Vagina (tissue), 2 donors: Measurements from ENCODE around the gene TRAF6. TPM values are rescaled to one million over a fixed set of nuclear protein-coding genes. Genes with fewer than 3 reads are reported as not detected.

ENCODE experiments used
- DNase-seq, 2 donors: peaks; one replicate each; pipeline ENCODE4 v3.0.0-alpha.2; 2017; ENCODE audit errors: extremely low spot score in 2 of 2
- H3K27ac ChIP-seq: fragments of 200-600 bp; sonication (generic); one replicate; pipeline ENCODE4 v1.5.1; 2019
- H3K27me3 ChIP-seq: fragments of 200-600 bp; sonication (generic); one replicate; pipeline ENCODE4 v1.5.1; 2019
- H3K36me3 ChIP-seq, 2 donors: fragments of 200-600 bp; sonication (generic); one replicate each; pipeline ENCODE4 v1.5.1; 2017 to 2019
- H3K4me1 ChIP-seq: fragments of 200-600 bp; sonication (generic); one replicate; pipeline ENCODE4 v1.5.1; 2019
- H3K4me3 ChIP-seq, 2 donors: fragments of 200-600 bp; sonication (generic); 1 replicate in 1 of 2; 2 replicates in 1 of 2; pipeline ENCODE4 v1.5.1; 2016 to 2019
- H3K9me3 ChIP-seq: fragments of 200-600 bp; sonication (generic); one replicate; pipeline ENCODE4 v1.5.1; 2019
- POLR2A ChIP-seq, 2 donors: fragments of 450-650 bp; IDR thresholded peaks; one replicate each; pipeline ENCODE4 v1.6.1; 2017; ENCODE audit warnings: antibody characterized with exemption in 2 of 2, mild to moderate bottlenecking in 2 of 2, moderate library complexity in 2 of 2
- POLR2AphosphoS5 ChIP-seq, 2 donors: sonication (generic); formaldehyde crosslinking; IDR thresholded peaks; one replicate each; pipeline ENCODE4 v1.9.0; 2017; ENCODE audit warnings: antibody characterized with exemption in 2 of 2, mild to moderate bottlenecking in 2 of 2, low read depth in 1 of 2; ENCODE audit not compliant: insufficient read depth in 1 of 2
- intact Hi-C: fragments of 100-400 bp; cut with DNase I; formaldehyde crosslinking; loops from one replicate; pipeline ENCODE4 v1.15.1; 2023
- total RNA-seq: library from RNA; depleted of rRNA; stranded (reverse); fragments of >200 nt; gene quantifications from one replicate; pipeline ENCODE4 v1.2.3, GENCODE V29; 2016
- TF ChIP-seq, protein P1 (sequence below), 3 experiments: fragments of 450-650 bp in 2 of 3; fragments of 200-600 bp in 1 of 3; sonication (generic) in 1 of 3; IDR thresholded peaks; one replicate each; pipeline ENCODE4 v1.5.1; 2017 to 2019; ENCODE audit warnings: antibody characterized with exemption in 3 of 3, mild to moderate bottlenecking in 2 of 3, moderate library complexity in 2 of 3

The TRAF6 gene
- total RNA-seq, 1 donor from 2014 or later, result 10.6 TPM

DNA sequence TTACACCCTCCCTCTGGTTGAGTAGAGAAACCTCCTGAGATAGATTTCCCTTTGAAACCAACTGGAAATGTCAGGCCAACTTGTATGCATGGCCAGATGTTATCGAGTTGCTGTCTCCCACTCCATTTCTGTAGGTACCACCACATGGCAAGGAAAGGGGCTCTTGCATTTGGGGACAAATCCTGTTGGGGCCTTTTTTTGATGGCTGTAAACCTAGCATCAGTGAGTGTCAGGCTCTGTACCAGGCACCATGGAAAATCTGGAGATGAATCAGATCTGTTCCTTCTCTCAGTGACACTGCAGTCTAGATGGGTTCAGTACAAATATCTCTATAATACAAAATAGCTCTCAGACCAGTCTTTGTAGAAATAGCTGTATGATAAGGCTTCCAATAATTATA lies 58.4 kb downstream of the TRAF6 start:
- Histone ChIP-seq H3K27me3 (no peaks in the 10 kb centered on the region), H3K36me3 (no peaks in the 10 kb centered on the region), H3K4me3 (no peak overlapping the region), H3K27ac (no peak overlapping the region), H3K4me1 (peaks cover 80% of the 10 kb centered on the region), H3K9me3 (no peaks in the 10 kb centered on the region)
- DNase-seq, result peak in 1 of 2 donors; percentile 60
- intact Hi-C loops, result no loop called here
- TF ChIP-seq POLR2A (IDR thresholded peaks at IDR 0.05) (no peak), POLR2AphosphoS5 (IDR thresholded peaks at IDR 0.05; ENCODE audit: insufficient read depth in 1 of 2, low read depth in 1 of 2) (no peak)
- TF ChIP-seq, protein P1, sequence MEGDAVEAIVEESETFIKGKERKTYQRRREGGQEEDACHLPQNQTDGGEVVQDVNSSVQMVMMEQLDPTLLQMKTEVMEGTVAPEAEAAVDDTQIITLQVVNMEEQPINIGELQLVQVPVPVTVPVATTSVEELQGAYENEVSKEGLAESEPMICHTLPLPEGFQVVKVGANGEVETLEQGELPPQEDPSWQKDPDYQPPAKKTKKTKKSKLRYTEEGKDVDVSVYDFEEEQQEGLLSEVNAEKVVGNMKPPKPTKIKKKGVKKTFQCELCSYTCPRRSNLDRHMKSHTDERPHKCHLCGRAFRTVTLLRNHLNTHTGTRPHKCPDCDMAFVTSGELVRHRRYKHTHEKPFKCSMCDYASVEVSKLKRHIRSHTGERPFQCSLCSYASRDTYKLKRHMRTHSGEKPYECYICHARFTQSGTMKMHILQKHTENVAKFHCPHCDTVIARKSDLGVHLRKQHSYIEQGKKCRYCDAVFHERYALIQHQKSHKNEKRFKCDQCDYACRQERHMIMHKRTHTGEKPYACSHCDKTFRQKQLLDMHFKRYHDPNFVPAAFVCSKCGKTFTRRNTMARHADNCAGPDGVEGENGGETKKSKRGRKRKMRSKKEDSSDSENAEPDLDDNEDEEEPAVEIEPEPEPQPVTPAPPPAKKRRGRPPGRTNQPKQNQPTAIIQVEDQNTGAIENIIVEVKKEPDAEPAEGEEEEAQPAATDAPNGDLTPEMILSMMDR (IDR thresholded peaks at IDR 0.05), result no peak

- intact Hi-C loops, result no loop called here
- no peak overlapping the region for H3K27ac ChIP-seq
- H3K4me3 ChIP-seq, result no peak overlapping the region
- no peaks in the 10 kb centered on the region for H3K9me3 ChIP-seq
- DNase-seq, result peak in 1 of 2 donors; percentile 76
- no peak for TF ChIP-seq POLR2A (IDR thresholded peaks at IDR 0.05)
- TF ChIP-seq, protein P1 (IDR thresholded peaks at IDR 0.05), result no peak
- no peak for TF ChIP-seq POLR2AphosphoS5 (IDR thresholded peaks at IDR 0.05; ENCODE audit: insufficient read depth in 1 of 2, low read depth in 1 of 2)
- H3K27me3 ChIP-seq, result no peaks in the 10 kb centered on the region
- peaks cover 74% of the 10 kb centered on the region for H3K4me1 ChIP-seq
- no peaks in the 10 kb centered on the region for H3K36me3 ChIP-seq
Measured at GRCh38 chr11:36451045-36451444, 59.0 kb downstream of the TRAF6 start.

GRCh38 chr11:36450110-36450572 lies 59.9 kb downstream of the TRAF6 start:
- H3K27me3 ChIP-seq, result no peaks in the 10 kb centered on the region
- intact Hi-C loops, result no loop called here
- TF ChIP-seq, protein P1 (IDR thresholded peaks at IDR 0.05), result no peak
- TF ChIP-seq POLR2A (IDR thresholded peaks at IDR 0.05) (no peak), POLR2AphosphoS5 (IDR thresholded peaks at IDR 0.05; ENCODE audit: insufficient read depth in 1 of 2, low read depth in 1 of 2) (no peak)
- H3K36me3 ChIP-seq, result no peaks in the 10 kb centered on the region
- H3K4me1 ChIP-seq, result peaks cover 66% of the 10 kb centered on the region
- no peaks in the 10 kb centered on the region for H3K9me3 ChIP-seq
- peak in 1 of 2 donors; percentile 29 for DNase-seq
- H3K27ac ChIP-seq, result no peak overlapping the region
- H3K4me3 ChIP-seq, result peak overlapping the region in 1 of 2 donors; percentile 23

DNA sequence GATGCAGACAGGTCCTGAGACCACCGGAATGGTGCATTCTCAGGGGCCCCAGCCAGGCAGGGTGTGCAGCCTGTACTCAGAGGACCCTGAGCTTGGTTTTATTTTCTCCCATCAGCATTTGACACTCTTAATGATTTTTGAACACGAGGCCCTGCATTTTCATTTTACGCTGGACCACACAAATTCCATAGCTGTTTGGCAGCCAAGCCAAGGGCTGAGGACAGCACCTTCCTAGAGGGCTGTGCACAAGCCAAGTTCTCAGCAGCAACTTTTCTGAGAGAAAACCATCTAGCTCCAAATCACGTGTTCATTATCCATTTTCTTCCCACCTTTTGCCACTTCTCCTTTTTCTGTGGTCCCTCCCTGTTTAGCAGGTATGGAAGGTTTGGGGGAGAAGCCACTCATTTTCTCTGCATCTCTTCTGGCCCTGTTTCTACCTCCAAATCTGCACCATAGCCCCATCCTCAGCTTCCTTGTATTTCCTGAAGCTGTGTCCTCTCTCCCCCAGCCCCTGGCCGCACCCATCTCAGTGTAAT lies 60.4 kb downstream of the TRAF6 start:
- Histone ChIP-seq H3K4me3 (peak overlapping the region in 1 of 2 donors; percentile 23), H3K36me3 (no peaks in the 10 kb centered on the region), H3K27ac (no peak overlapping the region), H3K4me1 (peaks cover 61% of the 10 kb centered on the region), H3K27me3 (no peaks in the 10 kb centered on the region), H3K9me3 (no peaks in the 10 kb centered on the region)
- DNase-seq, result no peak
- TF ChIP-seq, protein P1 (IDR thresholded peaks at IDR 0.05), result no peak
- TF ChIP-seq POLR2AphosphoS5 (IDR thresholded peaks at IDR 0.05; ENCODE audit: insufficient read depth in 1 of 2, low read depth in 1 of 2) (no peak), POLR2A (IDR thresholded peaks at IDR 0.05) (no peak)
- intact Hi-C loops, result no loop called here

DNA sequence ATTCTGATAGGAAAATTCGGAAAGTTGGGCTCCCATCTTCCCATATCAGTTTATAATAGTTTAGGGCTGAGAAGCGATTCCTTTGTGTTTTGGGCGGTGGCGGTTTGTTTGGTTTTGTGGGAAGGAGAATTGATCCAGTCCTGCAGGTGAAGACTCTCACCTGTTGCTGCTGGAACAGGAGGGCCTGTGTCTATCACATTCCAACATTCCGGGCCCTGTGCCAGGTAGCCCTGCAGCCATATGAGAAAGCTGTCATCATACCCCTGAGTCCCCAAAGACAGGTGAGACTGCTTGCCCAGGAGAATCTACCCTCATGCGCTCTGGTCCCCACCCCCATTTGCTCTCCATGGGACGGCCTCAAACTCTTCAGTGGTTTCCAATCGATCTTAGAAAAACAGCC lies 62.1 kb downstream of the TRAF6 start:
- no peak for DNase-seq
- no peak overlapping the region for H3K4me3 ChIP-seq
- H3K9me3 ChIP-seq, result no peaks in the 10 kb centered on the region
- intact Hi-C loops, result no loop called here
- H3K36me3 ChIP-seq, result no peaks in the 10 kb centered on the region
- H3K4me1 ChIP-seq, result peaks cover 54% of the 10 kb centered on the region
- no peak overlapping the region for H3K27ac ChIP-seq
- no peaks in the 10 kb centered on the region for H3K27me3 ChIP-seq
- TF ChIP-seq POLR2A (IDR thresholded peaks at IDR 0.05), result no peak
- TF ChIP-seq, protein P1 (IDR thresholded peaks at IDR 0.05), result no peak
- TF ChIP-seq POLR2AphosphoS5 (IDR thresholded peaks at IDR 0.05; ENCODE audit: insufficient read depth in 1 of 2, low read depth in 1 of 2), result no peak
